K562 (cell line): ENCODE results near the gene BCORL1. TPM values are rescaled to one million over a fixed set of nuclear protein-coding genes. Genes with fewer than 3 reads are reported as not detected.

Source experiments
- ATAC-seq: fragments of 200-7000 bp; cut with Tn5 transposase; 3 replicates; pipeline ENCODE4 v1.9.1; 2020; ENCODE audit warnings: moderate library complexity
- BruUV-seq: library from RNA; stranded (reverse); fragments of 400-500 nt; replicated peaks from 2 replicates; lab custom pipeline; 2021; lab: Mats Ljungman, UMichigan
- CTCF ChIA-PET: fragments of 300-600 bp; formaldehyde crosslinking; extraction: SDS; loops from one replicate; lab custom pipeline; 2021; ENCODE audit warnings: low intra/inter-chr PET ratio; lab: Yijun Ruan, JAX
- POLR2A ChIA-PET: fragments of 300-600, 350-650 bp; sonication (Branson Sonifier 250); formaldehyde crosslinking; extraction: SDS; loops from one replicate; lab custom pipeline; 2021; ENCODE audit warnings: antibody characterized with exemption, inconsistent platforms; lab: Yijun Ruan, JAX
- DNase-seq, 4 experiments: peaks; one replicate each; pipeline versions ENCODE4 v3.0.0 to v3.0.0-alpha.2; 2011 to 2018; ENCODE audit warnings: low spot score in 3 of 4, mixed read lengths in 3 of 4; ENCODE audit errors: extremely low read depth in 1 of 4
- FAIRE-seq: peaks from 2 replicates; lab custom pipeline; 2011; peaks lifted over from hg19 to GRCh38; lab: Jason Lieb, UNC
- H2AFZ ChIP-seq: 2 replicates; pipeline ENCODE4 v1.6.0; 2011; ENCODE audit warnings: low read depth, low read length, control low read depth, inconsistent platforms
- H3K27ac ChIP-seq: fragments of 200-600 bp; 3 replicates; pipeline ENCODE4 v1.8.0; 2011; ENCODE audit warnings: low read depth, mild to moderate bottlenecking, control low read depth, inconsistent platforms, low read length, moderate library complexity, mixed read lengths; ENCODE audit errors: extremely low read depth
- H3K27me3 ChIP-seq, 2 experiments: fragments of 300-600 bp in 1 of 2; 2 replicates in 1 of 2; 3 replicates in 1 of 2; pipeline versions ENCODE4 v1.6.0 to v1.8.0; 2011; ENCODE audit warnings: inconsistent platforms in 2 of 2, low read length in 2 of 2, mild to moderate bottlenecking in 1 of 2, mixed read lengths in 1 of 2, moderate library complexity in 1 of 2; ENCODE audit not compliant: control insufficient read depth in 2 of 2, insufficient read depth in 2 of 2
- H3K36me3 ChIP-seq: fragments of 300-600 bp; 3 replicates; pipeline ENCODE4 v1.8.0; 2011; ENCODE audit warnings: mild to moderate bottlenecking, low read length, inconsistent platforms; ENCODE audit not compliant: control insufficient read depth, insufficient read depth
- H3K4me1 ChIP-seq, 2 experiments: fragments of 200-600 bp in 1 of 2; replicated peaks in 1 of 2; 2 replicates in 1 of 2; 3 replicates in 1 of 2; pipeline versions ENCODE4 v1.5.1 to v1.8.0; 2011; ENCODE audit warnings: inconsistent platforms in 2 of 2, low read length in 2 of 2, mild to moderate bottlenecking in 1 of 2, mixed read lengths in 1 of 2, moderate library complexity in 1 of 2; ENCODE audit not compliant: control insufficient read depth in 2 of 2, insufficient read depth in 2 of 2
- H3K4me2 ChIP-seq: 2 replicates; pipeline ENCODE4 v1.6.1; 2011; ENCODE audit warnings: low read length, control low read depth, inconsistent platforms, mixed read lengths; ENCODE audit not compliant: insufficient read depth
- H3K4me3 ChIP-seq: fragments of 200-600 bp; sonication (generic), shearing (Covaris generic); 2 replicates; pipeline ENCODE4 v1.5.1; 2016; ENCODE audit warnings: control low read depth, inconsistent platforms
- H3K79me2 ChIP-seq: fragments of 200-600 bp; 3 replicates; pipeline ENCODE4 v1.8.0; 2011; ENCODE audit warnings: low read length, inconsistent platforms; ENCODE audit not compliant: control insufficient read depth, insufficient read depth
- H3K9ac ChIP-seq, 2 experiments: 2 replicates each; pipeline versions ENCODE4 v1.6.0 to v1.6.1; 2011; ENCODE audit warnings: low read depth in 2 of 2, low read length in 2 of 2, control low read depth in 1 of 2, inconsistent platforms in 1 of 2, mild to moderate bottlenecking in 1 of 2, mixed read lengths in 1 of 2; ENCODE audit not compliant: insufficient read depth in 1 of 2
- H3K9me1 ChIP-seq: one replicate; pipeline ENCODE4 v1.6.0; 2011; ENCODE audit warnings: inconsistent platforms, mild to moderate bottlenecking, low read length, moderate library complexity; ENCODE audit not compliant: control insufficient read depth, insufficient read depth
- H3K9me3 ChIP-seq: replicated peaks from 2 replicates; pipeline ENCODE4 v1.5.1; 2011; ENCODE audit warnings: low read depth, low read length, inconsistent platforms; ENCODE audit not compliant: control insufficient read depth, insufficient read depth
- H4K20me1 ChIP-seq: replicated peaks from 2 replicates; pipeline ENCODE4 v1.6.1; 2011; ENCODE audit warnings: low read length, inconsistent platforms, mixed read lengths; ENCODE audit not compliant: control insufficient read depth, insufficient read depth
- CTBP1 ChIP-seq: fragments of 450-650 bp; IDR thresholded peaks from 2 replicates; pipeline ENCODE4 v1.6.1; 2016; ENCODE audit warnings: borderline replicate concordance
- MCM3 ChIP-seq: fragments of 450-650 bp; IDR thresholded peaks from 2 replicates; pipeline ENCODE4 v1.6.1; 2016
- MTA3 ChIP-seq: fragments of 450-650 bp; formaldehyde crosslinking; IDR thresholded peaks from 2 replicates; pipeline ENCODE4 v1.6.1; 2017; ENCODE audit warnings: mild to moderate bottlenecking, borderline replicate concordance
- RAD21 ChIP-seq, 2 experiments: fragments of 250-450 bp in 1 of 2; fragments of 450-650 bp in 1 of 2; sonication (Bioruptor Pico) in 1 of 2; formaldehyde crosslinking in 1 of 2; IDR thresholded peaks in 1 of 2; conservative IDR thresholded peaks in 1 of 2; 2 replicates each; pipeline versions ENCODE4 v1.4.0 to v1.8.0; 2020 to 2022; ENCODE audit warnings: mild to moderate bottlenecking in 2 of 2, moderate library complexity in 1 of 2
- SMC3 ChIP-seq: conservative IDR thresholded peaks from 2 replicates; pipeline ENCODE4 v1.6.1; 2011; ENCODE audit warnings: low read depth, low read length, improper control_type of control experiment; ENCODE audit not compliant: insufficient read depth
- SP1 ChIP-seq: sonication (generic); formaldehyde crosslinking; IDR thresholded peaks from 2 replicates; pipeline ENCODE4 v1.8.1; 2022; ENCODE audit warnings: mild to moderate bottlenecking, missing genetic modification reagents
- ZNF507 ChIP-seq: conservative IDR thresholded peaks from 2 replicates; pipeline ENCODE4 v1.6.1; 2017; ENCODE audit warnings: missing genetic modification characterization, missing compliant biosample characterization
- ZNF717 ChIP-seq: fragments of 250-450 bp; sonication (Bioruptor Pico); IDR thresholded peaks from 2 replicates; pipeline ENCODE4 v1.5.0; 2021
- WGBS: fragments of 100-300 bp; shearing (Covaris generic); methylation state at CpG from one replicate; pipeline ENCODE4 v1.1.6; 2016; ENCODE audit warnings: low coverage, mixed read lengths; ENCODE audit not compliant: insufficient coverage; ENCODE audit errors: missing lambda C conversion rate; 5-methylcytosine and 5-hydroxymethylcytosine counted together
- in situ Hi-C: fragments of 300-500 bp; cut with MboI; formaldehyde crosslinking; loops from 4 replicates; pipeline ENCODE4 v1.15.0; 2018; ENCODE audit warnings: inconsistent platforms, mixed read lengths
- intact Hi-C: fragments of 100-400 bp; cut with micrococcal nuclease; formaldehyde crosslinking; loops from 2 replicates; pipeline ENCODE4 v1.14.2; 2022
- polyA plus RNA-seq, 8 experiments: library from polyadenylated mRNA; depleted of rRNA in 4 of 8; stranded (reverse) in 5 of 8; unstranded in 3 of 8; fragments of >200 nt; fragmentation: Nextera tagmentation in 2 of 8; fragmentation: Illumina TruSeq in 1 of 8; extraction: Ambion mirVana in 2 of 8; extraction: Trizol in 1 of 8; gene quantifications; 2 replicates each; pipeline versions ENCODE4 v1.2.1 to v1.2.3, GENCODE V29; 2011 to 2014; ENCODE audit warnings: inconsistent platforms in 1 of 8, missing spikeins in 1 of 8
- total RNA-seq, 7 experiments: library from RNA; depleted of rRNA in 6 of 7; stranded (reverse); fragments of >200 nt in 6 of 7; fragmentation: Illumina TruSeq in 2 of 7; extraction: Trizol in 2 of 7; gene quantifications; 2 replicates each; pipeline versions ENCODE4 v1.2.1 to v1.2.3, GENCODE V29; 2011 to 2021; ENCODE audit warnings: low replicate concordance in 1 of 7
- TF ChIP-seq, protein P1 (sequence below): IDR thresholded peaks from 2 replicates; pipeline ENCODE4 v1.6.1; 2011; ENCODE audit warnings: borderline replicate concordance, low read depth, mild to moderate bottlenecking, moderate library complexity, low read length; ENCODE audit not compliant: insufficient read depth, poor library complexity, severe bottlenecking
- TF ChIP-seq, protein P2 (sequence below): fragments of 450-650 bp; formaldehyde crosslinking; IDR thresholded peaks from 2 replicates; pipeline ENCODE4 v1.4.0; 2020; ENCODE audit warnings: mild to moderate bottlenecking, moderate library complexity
- TF ChIP-seq, protein P3 (sequence below), 3 experiments: IDR thresholded peaks in 2 of 3; conservative IDR thresholded peaks in 1 of 3; 2 replicates each; pipeline ENCODE4 v1.5.1; 2011 to 2012; ENCODE audit warnings: low read length in 3 of 3, mild to moderate bottlenecking in 3 of 3, control low read depth in 2 of 3, improper control_type of control experiment in 1 of 3, inconsistent platforms in 1 of 3, low read depth in 1 of 3, mixed read lengths in 1 of 3, moderate library complexity in 1 of 3; ENCODE audit not compliant: insufficient read depth in 2 of 3

BCORL1 gene
- total and polyA plus RNA-seq, 9 of the 15 experiments (the other 6 are each of a cell fraction or from before 2014, with no cell fraction given): 0.48 to 29.6 (median 2.1) TPM

DNA sequence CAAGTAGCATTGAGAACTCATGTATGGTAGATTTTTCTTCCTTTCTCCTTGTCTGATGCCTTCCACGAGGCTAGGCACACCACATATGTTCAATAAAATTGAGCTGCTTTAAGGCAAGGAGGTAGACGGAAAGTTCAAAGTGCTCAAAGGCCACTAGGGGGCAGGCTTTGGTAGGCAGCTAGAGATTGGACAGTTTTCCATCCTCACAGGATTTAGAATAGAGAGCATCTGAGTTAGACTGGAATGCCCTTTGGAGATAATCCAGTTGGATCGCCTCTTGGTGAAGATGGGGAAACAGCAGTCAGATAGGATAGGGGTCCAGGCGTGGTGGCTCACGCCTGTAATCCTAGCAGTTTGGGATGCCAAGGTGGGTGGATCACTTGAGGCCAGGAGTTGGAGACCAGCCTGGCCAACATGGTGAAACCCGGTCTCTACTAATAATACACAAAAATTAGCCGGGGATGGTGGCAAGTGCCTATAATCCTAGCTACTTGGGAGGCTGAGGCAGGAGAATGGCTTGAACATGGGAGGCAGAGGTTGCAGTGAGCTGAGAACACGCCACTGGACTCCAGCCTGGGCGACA is 97.5 kb downstream of the BCORL1 start:
- ChIA-PET POLR2A (interaction anchor here (0.5 to 2.7 kb wide), 3 partner anchors 18 to 60 kb away, joined by 3 to 12 read pairs (median 3); no protein-coding TSS in a partner anchor), CTCF (interaction anchor here (0.8 to 1.7 kb wide), 3 partner anchors 41 to 113 kb away, joined by 3 to 12 read pairs (median 4); no protein-coding TSS in a partner anchor)
- H3K9ac ChIP-seq: no peak overlapping the region
- H3K9me1 ChIP-seq: peaks cover 6% of the 10 kb centered on the region
- no peak overlapping the region for H3K4me3 ChIP-seq
- H3K27me3 ChIP-seq: no peaks in the 10 kb centered on the region
- H3K4me2 ChIP-seq: no peak overlapping the region
- H4K20me1 ChIP-seq: no peaks in the 10 kb centered on the region
- H3K4me1 ChIP-seq: peaks cover 41 to 42% of the 10 kb centered on the region in 2 experiments
- H3K36me3 ChIP-seq: peaks cover 58% of the 10 kb centered on the region; the same call in 2 of the 3 replicates
- no peak overlapping the region for H3K27ac ChIP-seq
- 26% methylated on average over 8 of the region's 9 CpGs for WGBS
- H3K9me3 ChIP-seq: no peaks in the 10 kb centered on the region
- ATAC-seq: peak; percentile 48
- peak; percentile 94 for FAIRE-seq
- BruUV-seq: no TSS peak
- peak; percentile 46 to 82 (median 54) for DNase-seq
- intact Hi-C loops (loop anchor here (1.0 to 5.0 kb wide), 3 partner anchors 41 to 112 kb away; partner anchors contain the start of gene RAB33A), in situ Hi-C loops (loop anchor here (5.0 kb wide), 1 partner anchor 57 kb away; no protein-coding TSS in a partner anchor)
- no peak overlapping the region for H2AFZ ChIP-seq
- peaks cover 40% of the 10 kb centered on the region for H3K79me2 ChIP-seq
- TF ChIP-seq, protein P1, sequence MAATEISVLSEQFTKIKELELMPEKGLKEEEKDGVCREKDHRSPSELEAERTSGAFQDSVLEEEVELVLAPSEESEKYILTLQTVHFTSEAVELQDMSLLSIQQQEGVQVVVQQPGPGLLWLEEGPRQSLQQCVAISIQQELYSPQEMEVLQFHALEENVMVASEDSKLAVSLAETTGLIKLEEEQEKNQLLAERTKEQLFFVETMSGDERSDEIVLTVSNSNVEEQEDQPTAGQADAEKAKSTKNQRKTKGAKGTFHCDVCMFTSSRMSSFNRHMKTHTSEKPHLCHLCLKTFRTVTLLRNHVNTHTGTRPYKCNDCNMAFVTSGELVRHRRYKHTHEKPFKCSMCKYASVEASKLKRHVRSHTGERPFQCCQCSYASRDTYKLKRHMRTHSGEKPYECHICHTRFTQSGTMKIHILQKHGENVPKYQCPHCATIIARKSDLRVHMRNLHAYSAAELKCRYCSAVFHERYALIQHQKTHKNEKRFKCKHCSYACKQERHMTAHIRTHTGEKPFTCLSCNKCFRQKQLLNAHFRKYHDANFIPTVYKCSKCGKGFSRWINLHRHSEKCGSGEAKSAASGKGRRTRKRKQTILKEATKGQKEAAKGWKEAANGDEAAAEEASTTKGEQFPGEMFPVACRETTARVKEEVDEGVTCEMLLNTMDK: peak; percentile 60
- TF ChIP-seq, protein P2, sequence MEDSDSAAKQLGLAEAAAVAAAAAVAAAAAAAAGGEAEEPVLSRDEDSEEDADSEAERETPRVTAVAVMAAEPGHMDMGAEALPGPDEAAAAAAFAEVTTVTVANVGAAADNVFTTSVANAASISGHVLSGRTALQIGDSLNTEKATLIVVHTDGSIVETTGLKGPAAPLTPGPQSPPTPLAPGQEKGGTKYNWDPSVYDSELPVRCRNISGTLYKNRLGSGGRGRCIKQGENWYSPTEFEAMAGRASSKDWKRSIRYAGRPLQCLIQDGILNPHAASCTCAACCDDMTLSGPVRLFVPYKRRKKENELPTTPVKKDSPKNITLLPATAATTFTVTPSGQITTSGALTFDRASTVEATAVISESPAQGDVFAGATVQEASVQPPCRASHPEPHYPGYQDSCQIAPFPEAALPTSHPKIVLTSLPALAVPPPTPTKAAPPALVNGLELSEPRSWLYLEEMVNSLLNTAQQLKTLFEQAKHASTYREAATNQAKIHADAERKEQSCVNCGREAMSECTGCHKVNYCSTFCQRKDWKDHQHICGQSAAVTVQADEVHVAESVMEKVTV: 0 out of 2 replicates have a peak, but pooled peaks have one; percentile 32
- TF ChIP-seq MTA3 (no peak), SP1 (CRISPR knock-in tag) (0 out of 2 replicates have a peak, but pooled peaks have one; percentile 22), CTBP1 (peak; percentile 30; the same call in 1 of the 2 replicates), ZNF507 (tag) (no peak), ZNF717 (CRISPR knock-in tag) (no peak), SMC3 (peak; percentile 64), MCM3 (no peak), RAD21 (CRISPR knock-in tag; conservative IDR thresholded peaks at IDR 0.05 in 1 of 2, IDR thresholded peaks at IDR 0.05 in 1 of 2) (peak; percentile 71 to 85)
- TF ChIP-seq, protein P3, sequence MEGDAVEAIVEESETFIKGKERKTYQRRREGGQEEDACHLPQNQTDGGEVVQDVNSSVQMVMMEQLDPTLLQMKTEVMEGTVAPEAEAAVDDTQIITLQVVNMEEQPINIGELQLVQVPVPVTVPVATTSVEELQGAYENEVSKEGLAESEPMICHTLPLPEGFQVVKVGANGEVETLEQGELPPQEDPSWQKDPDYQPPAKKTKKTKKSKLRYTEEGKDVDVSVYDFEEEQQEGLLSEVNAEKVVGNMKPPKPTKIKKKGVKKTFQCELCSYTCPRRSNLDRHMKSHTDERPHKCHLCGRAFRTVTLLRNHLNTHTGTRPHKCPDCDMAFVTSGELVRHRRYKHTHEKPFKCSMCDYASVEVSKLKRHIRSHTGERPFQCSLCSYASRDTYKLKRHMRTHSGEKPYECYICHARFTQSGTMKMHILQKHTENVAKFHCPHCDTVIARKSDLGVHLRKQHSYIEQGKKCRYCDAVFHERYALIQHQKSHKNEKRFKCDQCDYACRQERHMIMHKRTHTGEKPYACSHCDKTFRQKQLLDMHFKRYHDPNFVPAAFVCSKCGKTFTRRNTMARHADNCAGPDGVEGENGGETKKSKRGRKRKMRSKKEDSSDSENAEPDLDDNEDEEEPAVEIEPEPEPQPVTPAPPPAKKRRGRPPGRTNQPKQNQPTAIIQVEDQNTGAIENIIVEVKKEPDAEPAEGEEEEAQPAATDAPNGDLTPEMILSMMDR (IDR thresholded peaks at IDR 0.05 in 2 of 3, conservative IDR thresholded peaks at IDR 0.05 in 1 of 3; ENCODE audit: insufficient read depth in 2 of 3, low read depth in 1 of 3, low read length in 3 of 3): peak; percentile 73 to 81 (median 76)
